Fibroblast of villous mesenchyme (primary cell): Measurements from ENCODE around the gene RAE1. TPM values are rescaled to one million over a fixed set of nuclear protein-coding genes. Genes with fewer than 3 reads are reported as not detected.

Source experiments
- DNase-seq: peaks from one replicate; pipeline ENCODE4 v3.0.0-alpha.2; 2010; ENCODE audit warnings: low read depth
- H3K4me3 ChIP-seq: 2 replicates; pipeline ENCODE4 v1.5.1; 2011; ENCODE audit warnings: low read depth, mild to moderate bottlenecking, low read length
- total RNA-seq: library from RNA; depleted of rRNA; stranded (reverse); fragments of >200 nt; gene quantifications from 2 replicates; pipeline ENCODE4 v1.2.3, GENCODE V29; 2012
- TF ChIP-seq, protein P1 (sequence below): IDR thresholded peaks from 2 replicates; pipeline ENCODE4 v1.5.1; 2012; ENCODE audit warnings: low read depth, mild to moderate bottlenecking, low read length; ENCODE audit not compliant: insufficient read depth

The RAE1 gene
- total RNA-seq, 1 donor = 28.5 TPM

DNA sequence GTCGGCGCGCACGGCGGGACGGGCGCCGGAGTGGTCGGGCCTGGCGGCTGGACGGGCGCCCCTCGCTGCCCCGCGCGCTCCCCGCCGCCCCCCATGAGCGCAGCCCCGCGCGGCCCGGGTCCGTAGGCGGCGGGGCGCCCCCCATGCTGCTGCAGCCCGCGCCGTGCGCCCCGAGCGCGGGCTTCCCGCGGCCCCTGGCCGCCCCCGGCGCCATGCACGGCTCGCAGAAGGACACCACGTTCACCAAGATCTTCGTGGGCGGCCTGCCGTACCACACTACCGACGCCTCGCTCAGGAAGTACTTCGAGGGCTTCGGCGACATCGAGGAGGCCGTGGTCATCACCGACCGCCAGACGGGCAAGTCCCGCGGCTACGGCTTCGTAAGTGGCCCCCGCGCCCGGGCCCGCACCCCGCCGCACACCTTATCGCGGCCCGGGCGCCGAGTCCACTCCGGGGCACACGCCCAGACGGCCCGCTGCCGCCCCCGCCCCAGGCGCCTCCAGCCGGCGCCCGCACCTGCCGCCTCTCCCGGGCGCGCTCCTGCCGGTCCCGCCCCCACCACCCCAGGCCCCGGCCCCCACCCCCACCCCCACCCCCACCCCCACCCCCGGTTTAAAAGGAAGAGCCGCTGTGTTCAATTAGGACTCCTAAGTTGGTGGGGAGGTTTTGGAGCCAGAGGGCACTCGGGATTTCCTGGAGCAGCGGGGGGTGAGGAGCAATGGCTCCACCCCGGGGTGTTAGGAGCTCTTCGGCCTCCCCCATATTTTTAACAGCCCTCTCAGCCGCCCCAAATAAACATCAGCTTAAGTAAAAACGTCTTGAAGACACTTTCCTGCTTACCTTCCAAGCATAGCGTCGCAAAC lies 40.6 kb downstream of the RAE1 start:
- TF ChIP-seq, protein P1, sequence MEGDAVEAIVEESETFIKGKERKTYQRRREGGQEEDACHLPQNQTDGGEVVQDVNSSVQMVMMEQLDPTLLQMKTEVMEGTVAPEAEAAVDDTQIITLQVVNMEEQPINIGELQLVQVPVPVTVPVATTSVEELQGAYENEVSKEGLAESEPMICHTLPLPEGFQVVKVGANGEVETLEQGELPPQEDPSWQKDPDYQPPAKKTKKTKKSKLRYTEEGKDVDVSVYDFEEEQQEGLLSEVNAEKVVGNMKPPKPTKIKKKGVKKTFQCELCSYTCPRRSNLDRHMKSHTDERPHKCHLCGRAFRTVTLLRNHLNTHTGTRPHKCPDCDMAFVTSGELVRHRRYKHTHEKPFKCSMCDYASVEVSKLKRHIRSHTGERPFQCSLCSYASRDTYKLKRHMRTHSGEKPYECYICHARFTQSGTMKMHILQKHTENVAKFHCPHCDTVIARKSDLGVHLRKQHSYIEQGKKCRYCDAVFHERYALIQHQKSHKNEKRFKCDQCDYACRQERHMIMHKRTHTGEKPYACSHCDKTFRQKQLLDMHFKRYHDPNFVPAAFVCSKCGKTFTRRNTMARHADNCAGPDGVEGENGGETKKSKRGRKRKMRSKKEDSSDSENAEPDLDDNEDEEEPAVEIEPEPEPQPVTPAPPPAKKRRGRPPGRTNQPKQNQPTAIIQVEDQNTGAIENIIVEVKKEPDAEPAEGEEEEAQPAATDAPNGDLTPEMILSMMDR = no peak
- DNase-seq = no peak
- H3K4me3 ChIP-seq = peak overlapping the region; percentile 71

DNA sequence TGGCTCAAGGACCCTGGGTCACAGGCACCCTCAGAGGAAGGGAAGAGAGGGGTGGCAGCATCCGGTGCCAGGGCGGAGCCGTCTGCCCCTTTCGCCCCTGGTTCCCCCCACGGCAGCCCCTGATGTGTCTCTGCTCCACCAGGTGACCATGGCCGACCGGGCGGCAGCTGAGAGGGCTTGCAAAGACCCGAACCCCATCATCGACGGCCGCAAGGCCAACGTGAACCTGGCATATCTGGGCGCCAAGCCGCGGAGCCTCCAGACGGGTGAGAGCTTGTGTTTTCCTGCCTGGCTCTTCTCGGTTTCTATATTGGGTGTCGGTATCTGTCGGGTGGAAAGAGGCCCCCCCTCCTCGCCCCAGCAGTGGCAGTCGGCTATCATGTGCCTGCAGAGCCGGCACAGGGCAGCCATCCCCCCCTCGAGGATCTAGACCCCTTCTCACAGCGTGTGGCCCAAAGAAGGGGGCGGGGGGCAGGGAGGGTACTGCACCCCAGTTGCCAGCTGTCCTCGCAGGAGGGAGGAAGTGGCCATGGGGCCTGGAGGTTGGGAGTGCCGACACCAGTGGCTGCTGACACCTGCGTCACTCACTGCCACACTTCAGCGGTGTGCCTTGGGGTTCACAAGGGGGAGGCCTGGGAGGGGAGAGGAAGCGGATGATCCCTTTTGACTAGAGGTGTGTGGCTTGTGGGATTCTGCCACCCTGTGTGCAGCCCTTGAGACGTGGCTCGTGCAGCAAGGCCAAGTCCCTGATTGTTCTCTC lies 41.6 kb downstream of the RAE1 start:
- TF ChIP-seq, protein P1 = no peak
- H3K4me3 ChIP-seq = peak overlapping the region; percentile 56
- DNase-seq = no peak

DNA sequence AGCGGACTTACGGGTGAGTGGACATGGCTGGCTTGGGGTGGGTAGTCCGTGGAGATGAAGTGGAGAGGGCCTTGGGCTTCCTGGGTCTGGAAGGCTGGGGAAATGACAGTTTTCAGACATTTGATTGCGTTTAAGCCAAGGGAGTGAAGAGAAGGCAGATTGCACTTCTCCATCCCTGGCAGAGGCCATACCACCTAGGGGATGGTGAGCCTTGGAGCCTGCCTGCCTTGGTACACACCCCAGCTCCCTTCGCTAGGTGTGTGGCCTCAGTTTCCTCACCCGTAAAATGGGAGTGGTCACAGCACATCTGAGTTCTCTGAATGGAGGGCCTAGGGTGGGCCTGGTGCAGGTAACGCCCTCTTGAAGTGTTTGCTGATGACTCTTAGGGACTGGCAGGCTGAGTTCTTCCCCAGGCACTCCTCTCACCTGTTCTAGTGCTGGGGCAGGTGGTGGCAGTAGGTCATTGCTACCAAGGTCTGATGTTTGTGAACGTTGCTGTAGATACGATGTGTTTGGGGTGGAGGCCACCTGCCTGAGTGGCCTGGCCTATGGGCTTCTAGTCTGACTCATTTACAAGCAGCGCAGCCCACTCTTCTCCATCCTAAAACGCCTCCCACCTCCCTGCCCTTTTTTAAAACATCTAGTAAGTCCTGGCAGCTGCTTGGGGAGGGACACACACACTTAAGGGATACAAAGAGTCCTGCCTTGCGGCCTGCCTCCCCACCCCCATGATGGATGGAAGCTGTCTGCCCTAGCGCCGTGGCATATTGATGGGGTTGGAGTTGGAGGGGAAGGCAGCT lies 42.5 kb downstream of the RAE1 start:
- H3K4me3 ChIP-seq = no peak overlapping the region
- TF ChIP-seq, protein P1 = no peak
- no peak for DNase-seq

DNA sequence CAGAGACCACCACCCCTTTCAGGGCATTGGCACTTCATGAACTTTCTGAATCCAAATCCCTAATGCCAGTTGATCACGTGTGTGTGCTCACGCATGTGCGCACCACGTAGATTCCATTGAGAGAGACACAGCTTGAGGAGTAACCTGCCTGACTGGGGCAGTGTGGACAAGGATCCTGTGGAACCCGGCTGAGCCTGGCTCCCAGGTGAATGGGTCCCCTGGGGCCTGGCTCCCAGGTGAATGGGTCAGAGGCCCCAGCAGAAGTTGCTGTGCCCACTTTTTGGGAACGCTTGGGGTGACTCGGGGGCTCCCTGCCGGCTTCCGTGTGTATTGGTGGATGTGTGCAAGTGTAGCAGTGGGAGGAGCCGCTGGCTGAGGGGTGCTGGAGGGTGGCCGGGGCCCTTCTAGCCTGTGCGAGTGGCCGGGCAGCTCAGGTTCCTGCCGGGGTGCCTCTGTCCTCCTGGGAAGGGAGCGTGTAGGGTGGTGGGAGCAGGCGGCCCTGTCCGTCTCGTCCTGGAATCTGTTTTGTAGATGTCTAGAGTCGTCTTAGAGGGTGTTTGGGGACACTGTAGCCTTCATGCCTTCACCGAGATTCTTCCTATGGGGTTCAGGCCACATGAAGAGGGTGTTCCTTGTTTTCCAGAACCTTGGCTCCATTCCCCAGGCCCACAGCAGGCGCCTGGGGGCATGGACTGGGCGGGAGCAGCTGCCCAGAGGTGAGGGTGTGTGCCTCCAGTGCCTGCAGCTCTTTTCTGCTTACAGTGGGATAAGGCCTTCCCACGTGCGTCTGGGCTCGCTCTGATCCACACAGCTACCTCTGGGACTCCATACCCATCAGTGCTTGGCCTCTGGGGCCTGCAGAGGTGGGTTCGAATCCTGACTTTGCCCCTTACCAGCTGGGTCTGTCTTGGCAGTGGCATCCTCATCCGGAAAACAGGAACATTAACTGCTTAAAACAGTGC lies 43.3 kb downstream of the RAE1 start:
- no peak for DNase-seq

DNA sequence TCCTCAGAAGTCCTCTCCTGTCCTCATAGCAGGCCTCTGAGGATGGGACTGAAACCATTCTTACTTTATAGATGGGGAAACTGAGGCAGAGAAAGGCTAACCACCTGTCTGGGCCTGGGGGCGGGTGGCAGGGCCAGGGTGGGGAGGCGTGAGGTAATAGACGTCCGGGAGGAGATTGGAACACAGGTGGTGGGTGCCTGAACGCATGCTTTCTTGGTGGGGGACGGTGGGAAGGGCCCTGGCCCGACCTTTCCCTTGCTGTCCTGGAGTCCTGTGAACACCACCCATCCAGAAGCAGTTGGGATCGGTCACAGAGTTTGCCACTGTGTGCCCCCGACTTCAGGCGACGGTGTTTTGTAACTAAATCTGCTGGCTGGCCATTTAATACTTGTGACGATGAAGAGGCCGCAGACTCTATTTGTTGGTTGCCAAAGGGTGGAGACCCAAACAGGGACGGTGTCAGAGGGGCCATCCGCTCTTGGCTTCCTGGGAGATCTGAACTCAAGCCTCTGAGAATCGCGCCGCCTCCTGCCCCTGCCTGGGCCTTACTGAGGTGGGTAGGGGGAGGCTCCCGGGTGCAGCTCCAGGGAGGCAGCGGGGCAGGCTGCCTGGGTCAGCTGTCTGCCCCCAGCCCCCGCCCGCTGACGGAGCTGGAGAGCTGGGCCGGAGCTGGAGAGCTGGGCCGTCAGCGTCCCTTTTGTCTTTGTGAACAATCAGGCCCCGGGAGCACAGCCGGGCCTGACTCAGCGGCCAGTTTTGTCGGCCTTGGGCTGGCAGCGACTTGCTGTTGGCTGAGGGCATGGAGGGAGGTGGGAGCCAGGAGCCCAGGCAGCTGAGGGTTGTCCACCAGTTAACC lies 44.3 kb downstream of the RAE1 start:
- no peak for DNase-seq
- TF ChIP-seq, protein P1 = no peak
- no peak overlapping the region for H3K4me3 ChIP-seq

More for the DNA sequence above, 43.3 kb downstream of the RAE1 start:
- H3K4me3 ChIP-seq = no peak overlapping the region
- TF ChIP-seq, protein P1 = no peak
